Stimulated activated CD4-positive, alpha-beta T cell treated with anti-CD3 and anti-CD28 coated beads, Interleukin-4, amount 100 ng/mL, for 4 hours (primary cell): Measurements from ENCODE around the gene RPL41.
"Not testable (repeated sequence)": the region's sequence is repeated elsewhere in the genome, so short reads cannot be mapped to it uniquely, and the experiment has no call there.

Experiments
- DNase-seq, 2 experiments: peaks; one replicate each; pipeline ENCODE4 v3.0.0-alpha.2; 2020

RPL41 gene

GRCh38 chr12:56156464-56157200, 40.2 kb downstream of the RPL41 start:
- not testable (repeated sequence) for DNase-seq

GRCh38 chr12:56157201-56158028, 41.0 kb downstream of the RPL41 start:
- DNase-seq, result peak; percentile 46

GRCh38 chr12:56158029-56158925, 41.8 kb downstream of the RPL41 start, which contains the start of gene MYL6:
Gene MYL6 (plus strand): TSS chr12:56158359. CDS start chr12:56158402, 43 bp downstream.
- peak; percentile 79 to 92 for DNase-seq

GRCh38 chr12:56158926-56159461, 42.6 kb downstream of the RPL41 start:
- no peak for DNase-seq

- DNase-seq, result no peak
Measured at GRCh38 chr12:56159482-56160192, 43.2 kb downstream of the RPL41 start.

- DNase-seq, result peak; percentile 50 to 59
Measured at GRCh38 chr12:56160193-56160763, 43.8 kb downstream of the RPL41 start.

GRCh38 chr12:56160894-56161689, 44.7 kb downstream of the RPL41 start:
- no peak for DNase-seq

GRCh38 chr12:56161690-56162351, 45.4 kb downstream of the RPL41 start:
- DNase-seq, result no peak

- no peak for DNase-seq
Measured at GRCh38 chr12:56162468-56163290, 46.2 kb downstream of the RPL41 start.

- no peak for DNase-seq
Measured at GRCh38 chr12:56163533-56164344, 47.3 kb downstream of the RPL41 start.

- DNase-seq, result no peak
Measured at GRCh38 chr12:56164345-56164729, 47.9 kb downstream of the RPL41 start.

- no peak for DNase-seq
Measured at GRCh38 chr12:56165369-56165768, 48.9 kb downstream of the RPL41 start.
